ENCODE measurements around the gene PIEZO1. TPM values are rescaled to one million over a fixed set of nuclear protein-coding genes. Genes with fewer than 3 reads are reported as not detected.
A peak's percentile ranks its signal among the peaks of the same experiment; 100 is the strongest.

The PIEZO1 gene
- total RNA-seq, 1 donor from 2014 or later = 45.9 TPM

GRCh38 chr16:88767546-88768070 is 17.4 kb downstream of the PIEZO1 start:
- H3K27me3 ChIP-seq (ENCODE audit: control insufficient read depth in 3 of 3, insufficient read depth in 3 of 3, low read length in 3 of 3) = peaks cover 0 to 23% (median 12%) of the 10 kb centered on the region in 3 donors
- H3K4me1 ChIP-seq (ENCODE audit: control insufficient read depth in 3 of 3, insufficient read depth in 3 of 3, low read length in 3 of 3) = peaks cover 33 to 34% (median 33%) of the 10 kb centered on the region in 3 donors
- no peak overlapping the region for H3K27ac ChIP-seq (ENCODE audit: low read depth, low read length)
- H3K9me3 ChIP-seq (ENCODE audit: control insufficient read depth in 3 of 3, low read length in 3 of 3) = no peaks in the 10 kb centered on the region
- H3K36me3 ChIP-seq (ENCODE audit: control insufficient read depth in 3 of 3, insufficient read depth in 3 of 3, low read length in 3 of 3) = no peaks in the 10 kb centered on the region
- H3K4me3 ChIP-seq (ENCODE audit: low read length in 3 of 3) = no peak overlapping the region
- H3K9ac ChIP-seq (ENCODE audit: low read depth in 1 of 3, low read length in 3 of 3) = peak overlapping the region in 1 of 3 donors; percentile 40

- H3K4me1 ChIP-seq (ENCODE audit: control insufficient read depth in 3 of 3, insufficient read depth in 3 of 3, low read length in 3 of 3) = peaks cover 28 to 34% (median 34%) of the 10 kb centered on the region in 3 donors
- no peaks in the 10 kb centered on the region for H3K36me3 ChIP-seq (ENCODE audit: control insufficient read depth in 3 of 3, insufficient read depth in 3 of 3, low read length in 3 of 3)
- no peak overlapping the region for H3K4me3 ChIP-seq (ENCODE audit: low read length in 3 of 3)
- peaks cover 0 to 23% (median 12%) of the 10 kb centered on the region in 3 donors for H3K27me3 ChIP-seq (ENCODE audit: control insufficient read depth in 3 of 3, insufficient read depth in 3 of 3, low read length in 3 of 3)
- H3K27ac ChIP-seq (ENCODE audit: low read depth, low read length) = no peak overlapping the region
- H3K9ac ChIP-seq (ENCODE audit: low read depth in 1 of 3, low read length in 3 of 3) = no peak overlapping the region
- no peaks in the 10 kb centered on the region for H3K9me3 ChIP-seq (ENCODE audit: control insufficient read depth in 3 of 3, low read length in 3 of 3)
Measured at GRCh38 chr16:88766975-88767374, 18.0 kb downstream of the PIEZO1 start.

- H3K36me3 ChIP-seq (ENCODE audit: control insufficient read depth in 3 of 3, insufficient read depth in 3 of 3, low read length in 3 of 3) = no peaks in the 10 kb centered on the region
- no peak overlapping the region for H3K27ac ChIP-seq (ENCODE audit: low read depth, low read length)
- peaks cover 13 to 21% (median 21%) of the 10 kb centered on the region in 3 donors for H3K4me1 ChIP-seq (ENCODE audit: control insufficient read depth in 3 of 3, insufficient read depth in 3 of 3, low read length in 3 of 3)
- no peak overlapping the region for H3K4me3 ChIP-seq (ENCODE audit: low read length in 3 of 3)
- H3K9ac ChIP-seq (ENCODE audit: low read depth in 1 of 3, low read length in 3 of 3) = no peak overlapping the region
- no peaks in the 10 kb centered on the region for H3K9me3 ChIP-seq (ENCODE audit: control insufficient read depth in 3 of 3, low read length in 3 of 3)
- H3K27me3 ChIP-seq (ENCODE audit: control insufficient read depth in 3 of 3, insufficient read depth in 3 of 3, low read length in 3 of 3) = peaks cover 0 to 14% (median 8%) of the 10 kb centered on the region in 3 donors
Measured at GRCh38 chr16:88764913-88765349, 20.1 kb downstream of the PIEZO1 start.

- Histone ChIP-seq H3K27me3 (ENCODE audit: control insufficient read depth in 3 of 3, insufficient read depth in 3 of 3, low read length in 3 of 3) (peaks cover 0 to 14% (median 8%) of the 10 kb centered on the region in 3 donors), H3K36me3 (ENCODE audit: control insufficient read depth in 3 of 3, insufficient read depth in 3 of 3, low read length in 3 of 3) (no peaks in the 10 kb centered on the region), H3K9ac (ENCODE audit: low read depth in 1 of 3, low read length in 3 of 3) (no peak overlapping the region), H3K9me3 (ENCODE audit: control insufficient read depth in 3 of 3, low read length in 3 of 3) (no peaks in the 10 kb centered on the region), H3K4me3 (ENCODE audit: low read length in 3 of 3) (no peak overlapping the region), H3K4me1 (ENCODE audit: control insufficient read depth in 3 of 3, insufficient read depth in 3 of 3, low read length in 3 of 3) (peaks cover 10 to 21% (median 19%) of the 10 kb centered on the region in 3 donors), H3K27ac (ENCODE audit: low read depth, low read length) (no peak overlapping the region)
Measured at GRCh38 chr16:88764080-88764479, 20.9 kb downstream of the PIEZO1 start.

GRCh38 chr16:88763502-88764053 is 21.4 kb downstream of the PIEZO1 start:
- Histone ChIP-seq H3K27me3 (ENCODE audit: control insufficient read depth in 3 of 3, insufficient read depth in 3 of 3, low read length in 3 of 3) (peaks cover 0 to 10% (median 6%) of the 10 kb centered on the region in 3 donors), H3K36me3 (ENCODE audit: control insufficient read depth in 3 of 3, insufficient read depth in 3 of 3, low read length in 3 of 3) (no peaks in the 10 kb centered on the region), H3K27ac (ENCODE audit: low read depth, low read length) (no peak overlapping the region), H3K9me3 (ENCODE audit: control insufficient read depth in 3 of 3, low read length in 3 of 3) (peaks cover 0 to 4% (median 0%) of the 10 kb centered on the region in 3 donors), H3K4me3 (ENCODE audit: low read length in 3 of 3) (no peak overlapping the region), H3K9ac (ENCODE audit: low read depth in 1 of 3, low read length in 3 of 3) (peak overlapping the region in 1 of 3 donors; percentile 23), H3K4me1 (ENCODE audit: control insufficient read depth in 3 of 3, insufficient read depth in 3 of 3, low read length in 3 of 3) (peaks cover 7 to 19% (median 15%) of the 10 kb centered on the region in 3 donors)

- Histone ChIP-seq H3K36me3 (ENCODE audit: control insufficient read depth in 3 of 3, insufficient read depth in 3 of 3, low read length in 3 of 3) (no peaks in the 10 kb centered on the region), H3K9ac (ENCODE audit: low read depth in 1 of 3, low read length in 3 of 3) (no peak overlapping the region), H3K4me1 (ENCODE audit: control insufficient read depth in 3 of 3, insufficient read depth in 3 of 3, low read length in 3 of 3) (peaks cover 5 to 12% (median 10%) of the 10 kb centered on the region in 3 donors), H3K27me3 (ENCODE audit: control insufficient read depth in 3 of 3, insufficient read depth in 3 of 3, low read length in 3 of 3) (peaks cover 0 to 9% (median 8%) of the 10 kb centered on the region in 3 donors), H3K27ac (ENCODE audit: low read depth, low read length) (no peak overlapping the region), H3K9me3 (ENCODE audit: control insufficient read depth in 3 of 3, low read length in 3 of 3) (peaks cover 0 to 8% (median 3%) of the 10 kb centered on the region in 3 donors), H3K4me3 (ENCODE audit: low read length in 3 of 3) (no peak overlapping the region)
Measured at GRCh38 chr16:88762941-88763340, 22.1 kb downstream of the PIEZO1 start.

GRCh38 chr16:88762258-88762870 is 22.7 kb downstream of the PIEZO1 start:
- H3K4me1 ChIP-seq (ENCODE audit: control insufficient read depth in 3 of 3, insufficient read depth in 3 of 3, low read length in 3 of 3) = peaks cover 1 to 8% (median 6%) of the 10 kb centered on the region in 3 donors
- peaks cover 0 to 8% (median 3%) of the 10 kb centered on the region in 3 donors for H3K9me3 ChIP-seq (ENCODE audit: control insufficient read depth in 3 of 3, low read length in 3 of 3)
- H3K27ac ChIP-seq (ENCODE audit: low read depth, low read length) = no peak overlapping the region
- no peak overlapping the region for H3K9ac ChIP-seq (ENCODE audit: low read depth in 1 of 3, low read length in 3 of 3)
- no peaks in the 10 kb centered on the region for H3K36me3 ChIP-seq (ENCODE audit: control insufficient read depth in 3 of 3, insufficient read depth in 3 of 3, low read length in 3 of 3)
- H3K4me3 ChIP-seq (ENCODE audit: low read length in 3 of 3) = no peak overlapping the region
- H3K27me3 ChIP-seq (ENCODE audit: control insufficient read depth in 3 of 3, insufficient read depth in 3 of 3, low read length in 3 of 3) = peaks cover 0 to 10% (median 6%) of the 10 kb centered on the region in 3 donors

- Histone ChIP-seq H3K4me3 (ENCODE audit: low read length in 3 of 3) (no peak overlapping the region), H3K36me3 (ENCODE audit: control insufficient read depth in 3 of 3, insufficient read depth in 3 of 3, low read length in 3 of 3) (no peaks in the 10 kb centered on the region), H3K9me3 (ENCODE audit: control insufficient read depth in 3 of 3, low read length in 3 of 3) (peaks cover 0 to 8% (median 3%) of the 10 kb centered on the region in 3 donors), H3K9ac (ENCODE audit: low read depth in 1 of 3, low read length in 3 of 3) (no peak overlapping the region), H3K27ac (ENCODE audit: low read depth, low read length) (no peak overlapping the region), H3K4me1 (ENCODE audit: control insufficient read depth in 3 of 3, insufficient read depth in 3 of 3, low read length in 3 of 3) (peaks cover 0 to 8% (median 6%) of the 10 kb centered on the region in 3 donors), H3K27me3 (ENCODE audit: control insufficient read depth in 3 of 3, insufficient read depth in 3 of 3, low read length in 3 of 3) (peaks cover 0 to 10% (median 6%) of the 10 kb centered on the region in 3 donors)
Measured at GRCh38 chr16:88761830-88762229, 23.2 kb downstream of the PIEZO1 start.

- Histone ChIP-seq H3K9ac (ENCODE audit: low read depth in 1 of 3, low read length in 3 of 3) (no peak overlapping the region), H3K9me3 (ENCODE audit: control insufficient read depth in 3 of 3, low read length in 3 of 3) (peaks cover 0 to 8% (median 3%) of the 10 kb centered on the region in 3 donors), H3K4me3 (ENCODE audit: low read length in 3 of 3) (no peak overlapping the region), H3K4me1 (ENCODE audit: control insufficient read depth in 3 of 3, insufficient read depth in 3 of 3, low read length in 3 of 3) (peaks cover 0 to 8% (median 6%) of the 10 kb centered on the region in 3 donors), H3K36me3 (ENCODE audit: control insufficient read depth in 3 of 3, insufficient read depth in 3 of 3, low read length in 3 of 3) (no peaks in the 10 kb centered on the region), H3K27me3 (ENCODE audit: control insufficient read depth in 3 of 3, insufficient read depth in 3 of 3, low read length in 3 of 3) (peaks cover 0 to 10% (median 6%) of the 10 kb centered on the region in 3 donors), H3K27ac (ENCODE audit: low read depth, low read length) (no peak overlapping the region)
Measured at GRCh38 chr16:88761143-88761534, 23.9 kb downstream of the PIEZO1 start.
